ENCODE results near the gene EDA. TPM values are rescaled to one million over a fixed set of nuclear protein-coding genes. Genes with fewer than 3 reads are reported as not detected.

The EDA gene
- total and polyA plus RNA-seq, 10 donors, result 0.28 to 7.2 (median 3.3) TPM

DNA sequence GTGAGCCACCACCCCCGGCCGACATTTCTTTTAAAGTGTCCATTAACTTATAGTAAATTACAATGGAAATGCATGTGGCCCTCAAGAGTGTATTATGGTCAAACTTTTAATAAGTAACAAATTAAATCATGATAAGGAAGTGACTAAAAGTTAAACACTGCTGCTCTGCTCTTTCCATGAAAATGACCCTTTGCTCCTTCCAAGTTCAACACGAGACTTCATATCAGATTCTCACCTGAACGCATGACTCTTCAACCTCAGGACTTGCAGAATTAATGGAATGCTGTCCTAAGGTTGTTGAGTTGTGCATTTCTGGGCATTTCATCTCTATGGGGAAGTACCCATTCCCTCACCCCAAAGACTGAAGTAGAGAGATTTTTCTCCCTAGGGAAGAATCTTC, 406.7 kb downstream of the EDA start:
- Histone ChIP-seq H3K4me3 (no peak overlapping the region), H3K27ac (no peak overlapping the region), H3K4me1 (peaks cover 0 to 12% (median 0%) of the 10 kb centered on the region in 6 donors), H3K9me3 (peaks cover 0 to 4% (median 0%) of the 10 kb centered on the region in 8 donors), H3K36me3 (no peaks in the 10 kb centered on the region), H3K27me3 (replicated peaks in 1 of 7) (no peaks in the 10 kb centered on the region)
- no peak for DNase-seq
- intact Hi-C loops (cut with DNase I; ENCODE audit: low total_unique reads), result no loop called here
- TF ChIP-seq POLR2A (IDR thresholded peaks at IDR 0.05) (no peak), CTCF (IDR thresholded peaks at IDR 0.05 in 8 of 11, conservative IDR thresholded peaks at IDR 0.05 in 3 of 11) (no peak), POLR2AphosphoS5 (IDR thresholded peaks at IDR 0.05) (no peak)
- WGBS, 5 donors, result 84 to 98% (median 94%) methylated on average over 4 of the region's 4 CpGs

DNA sequence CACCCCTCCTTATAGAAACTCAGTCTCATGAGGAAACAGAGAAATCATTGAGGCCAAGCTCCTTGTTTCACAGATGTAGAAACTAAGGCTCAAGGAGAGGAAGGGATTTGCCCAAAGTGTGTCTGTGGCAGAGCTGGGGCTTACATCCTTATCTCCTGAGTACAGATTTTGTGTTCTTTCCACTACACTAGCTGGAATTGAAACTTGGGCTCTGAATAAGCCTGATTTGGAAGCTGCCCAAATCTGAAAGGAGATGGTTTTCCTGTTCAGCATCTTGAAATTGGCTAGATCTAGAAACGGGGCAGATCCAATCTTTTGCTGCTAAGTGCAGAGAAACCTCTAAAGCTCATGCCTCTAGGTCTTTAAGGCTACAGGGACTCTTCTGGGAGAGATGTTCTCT, 409.6 kb downstream of the EDA start:
- Histone ChIP-seq H3K27ac (no peak overlapping the region), H3K36me3 (no peaks in the 10 kb centered on the region), H3K4me1 (peaks cover 0 to 12% (median 0%) of the 10 kb centered on the region in 6 donors), H3K9me3 (no peaks in the 10 kb centered on the region), H3K4me3 (no peak overlapping the region), H3K27me3 (replicated peaks in 1 of 7) (peaks cover 0 to 15% (median 0%) of the 10 kb centered on the region in 7 donors)
- no peak for TF ChIP-seq CTCF (IDR thresholded peaks at IDR 0.05 in 8 of 11, conservative IDR thresholded peaks at IDR 0.05 in 3 of 11)
- no peak for TF ChIP-seq POLR2AphosphoS5 (IDR thresholded peaks at IDR 0.05)
- WGBS, 5 donors, result 0 to 11% (median 0%) methylated on average over 1 of the region's 1 CpG
- no peak for DNase-seq
- intact Hi-C loops (cut with DNase I; ENCODE audit: low total_unique reads), result no loop called here

- no peak for DNase-seq
- Histone ChIP-seq H3K4me3 (no peak overlapping the region), H3K4me1 (peaks cover 0 to 12% (median 0%) of the 10 kb centered on the region in 6 donors), H3K27ac (no peak overlapping the region), H3K27me3 (replicated peaks in 1 of 7) (peaks cover 0 to 18% (median 0%) of the 10 kb centered on the region in 7 donors), H3K36me3 (no peaks in the 10 kb centered on the region), H3K9me3 (no peaks in the 10 kb centered on the region)
- TF ChIP-seq POLR2AphosphoS5 (IDR thresholded peaks at IDR 0.05), result no peak
- TF ChIP-seq CTCF (IDR thresholded peaks at IDR 0.05 in 8 of 11, conservative IDR thresholded peaks at IDR 0.05 in 3 of 11), result no peak
- TF ChIP-seq POLR2A (IDR thresholded peaks at IDR 0.05), result no peak
- WGBS, 5 donors, result 0 to 19% (median 3%) methylated on average over 1 of the region's 1 CpG
- intact Hi-C loops (cut with DNase I; ENCODE audit: low total_unique reads), result no loop called here
Measured at GRCh38 chrX:70026112-70026850, 410.4 kb downstream of the EDA start.

- H3K27ac ChIP-seq, result no peak overlapping the region
- no peak for DNase-seq
- H3K9me3 ChIP-seq, result no peaks in the 10 kb centered on the region
- H3K36me3 ChIP-seq, result no peaks in the 10 kb centered on the region
- H3K4me1 ChIP-seq, result peaks cover 0 to 12% (median 0%) of the 10 kb centered on the region in 6 donors
- WGBS, 5 donors, result 37 to 52% (median 43%) methylated on average over 4 of the region's 4 CpGs
- no peak overlapping the region for H3K4me3 ChIP-seq
- H3K27me3 ChIP-seq (replicated peaks in 1 of 7), result peaks cover 0 to 24% (median 0%) of the 10 kb centered on the region in 7 donors
- TF ChIP-seq POLR2A (IDR thresholded peaks at IDR 0.05) (no peak), CTCF (IDR thresholded peaks at IDR 0.05 in 8 of 11, conservative IDR thresholded peaks at IDR 0.05 in 3 of 11) (no peak), POLR2AphosphoS5 (IDR thresholded peaks at IDR 0.05) (no peak)
- intact Hi-C loops (cut with DNase I; ENCODE audit: low total_unique reads), result no loop called here
Measured at GRCh38 chrX:70026851-70027200, 410.9 kb downstream of the EDA start.
